Stimulated activated CD8-positive, alpha-beta memory T cell treated with anti-CD3 and anti-CD28 coated beads, Interleukin-7, amount 100 ng/mL, for 4 hours (primary cell): ENCODE results near the gene PFN3.

Source experiments
- DNase-seq, 2 donors: peaks; one replicate each; pipeline ENCODE4 v3.0.0-alpha.2; 2020; ENCODE audit warnings: low read depth in 2 of 2

Gene PFN3

GRCh38 chr5:177399997-177400868 is at the start of gene PFN3:
PFN3 (minus strand) TSS chr5:177400661; CDS start chr5:177400576, 85 bp downstream.
- DNase-seq, result no peak

GRCh38 chr5:177449140-177450061 is 48.9 kb upstream of the PFN3 start:
- DNase-seq, result no peak

- no peak for DNase-seq
These were observed 47.9 kb upstream of the PFN3 start for GRCh38 chr5:177448244-177448950.

GRCh38 chr5:177447611-177448243 is 47.3 kb upstream of the PFN3 start:
- DNase-seq, result no peak

- peak in 1 of 2 donors; percentile 64 for DNase-seq
These were observed 46.7 kb upstream of the PFN3 start for GRCh38 chr5:177447066-177447610.

DNA sequence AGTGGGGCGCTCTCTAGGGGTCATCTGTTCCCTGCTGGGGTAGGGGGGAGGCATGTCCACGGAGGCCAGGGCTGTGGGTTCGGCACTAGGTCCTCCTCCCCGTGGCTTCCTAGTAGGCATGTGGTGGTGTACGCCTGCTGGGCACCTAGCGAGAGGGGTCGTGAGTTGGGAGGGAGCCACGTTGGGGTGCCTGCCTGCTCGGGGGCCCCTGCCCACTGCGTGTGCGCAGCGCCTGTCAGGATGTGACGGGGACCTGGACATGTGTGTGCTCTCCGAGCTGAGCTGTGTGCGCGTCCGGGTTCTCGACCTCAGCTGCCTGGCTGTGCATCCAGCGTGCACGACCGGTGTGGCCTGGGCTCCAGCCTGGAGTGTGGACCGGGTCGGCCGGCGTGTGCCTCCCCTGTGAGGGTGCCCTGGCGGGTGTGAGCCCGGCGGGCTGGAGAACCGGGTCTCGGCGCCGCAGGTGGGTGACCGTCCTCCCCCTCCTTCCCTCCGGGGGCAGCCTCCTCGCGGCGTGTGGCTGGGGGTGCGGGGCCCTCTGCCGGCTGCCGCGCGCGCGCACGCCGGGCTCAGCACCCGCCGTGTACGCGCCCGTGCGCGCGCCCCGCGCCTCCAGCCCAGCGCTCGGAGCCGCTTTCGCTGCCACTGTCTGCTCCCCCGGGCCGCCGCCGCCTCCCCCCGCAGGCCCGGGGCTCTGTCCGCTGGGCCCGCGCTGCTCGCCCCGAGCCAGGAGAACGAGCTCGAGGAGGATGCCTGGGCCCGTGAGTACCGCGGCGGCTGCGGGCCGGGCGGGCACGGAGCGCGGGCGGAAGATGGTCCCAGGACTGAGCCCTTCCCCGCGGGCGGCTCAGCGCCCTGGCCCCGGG is 46.0 kb upstream of the PFN3 start, which contains the start of gene PRR7:
PRR7 (plus strand) TSS at position 615 of the 866 bp plus-strand sequence. CDS start 8,254 bp downstream, outside the sequence.
- DNase-seq, result peak; percentile 26 to 77

DNA sequence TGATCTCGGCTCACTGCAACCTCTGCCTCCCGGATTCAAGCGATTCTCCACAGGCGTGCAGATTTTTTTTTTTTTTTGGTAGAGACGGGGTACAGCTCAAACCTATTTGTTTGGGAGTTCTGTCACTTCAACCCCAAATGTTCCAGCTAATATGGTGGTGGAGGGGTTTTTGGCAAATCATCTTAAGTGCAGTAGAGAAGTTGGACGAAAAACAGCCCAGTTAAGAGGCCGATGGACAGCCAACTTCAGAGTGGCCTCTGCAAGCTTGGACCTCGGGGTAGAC is 45.4 kb upstream of the PFN3 start:
- no peak for DNase-seq

DNA sequence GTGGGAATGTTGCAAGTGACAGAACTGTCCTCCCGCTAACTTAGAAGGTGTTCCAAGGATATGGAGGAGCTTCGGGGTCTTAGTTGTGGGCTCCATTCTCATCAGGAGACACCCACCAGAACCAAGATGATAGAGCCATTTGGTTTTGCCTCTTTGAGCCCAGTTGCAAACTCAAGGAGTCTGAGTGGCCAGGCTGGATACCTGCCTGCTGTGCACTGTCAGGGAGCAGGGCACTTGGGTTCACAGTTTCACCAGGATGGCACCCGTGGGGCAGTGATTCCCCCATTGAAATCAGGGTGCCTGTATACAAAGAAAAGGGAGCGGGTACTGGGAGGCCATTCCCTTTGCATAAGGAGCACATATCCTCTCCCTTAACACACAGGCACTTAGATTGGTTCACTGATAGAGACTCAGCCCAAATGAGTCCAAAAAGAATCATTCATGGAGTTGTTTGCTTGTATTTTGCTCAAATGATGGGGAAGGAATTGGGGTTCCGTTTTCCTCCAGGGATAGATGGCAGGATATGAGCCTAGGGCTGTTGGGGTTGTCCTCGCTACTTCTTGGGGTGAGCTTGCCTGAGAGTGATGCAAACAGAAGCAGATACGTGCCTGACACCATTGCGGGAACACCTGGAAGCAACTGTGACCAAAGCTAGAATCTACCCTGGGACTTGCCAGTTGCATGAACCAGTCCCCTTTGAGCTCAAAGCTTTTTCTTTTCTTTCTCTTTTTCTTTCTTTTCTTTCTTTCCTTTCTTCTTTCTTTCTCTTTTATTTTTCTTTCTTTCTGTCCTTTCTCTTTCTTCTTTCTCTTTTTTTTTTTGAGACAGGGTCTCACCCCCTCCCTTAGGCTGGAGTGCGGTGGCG is 44.8 kb upstream of the PFN3 start:
- DNase-seq, result no peak

DNA sequence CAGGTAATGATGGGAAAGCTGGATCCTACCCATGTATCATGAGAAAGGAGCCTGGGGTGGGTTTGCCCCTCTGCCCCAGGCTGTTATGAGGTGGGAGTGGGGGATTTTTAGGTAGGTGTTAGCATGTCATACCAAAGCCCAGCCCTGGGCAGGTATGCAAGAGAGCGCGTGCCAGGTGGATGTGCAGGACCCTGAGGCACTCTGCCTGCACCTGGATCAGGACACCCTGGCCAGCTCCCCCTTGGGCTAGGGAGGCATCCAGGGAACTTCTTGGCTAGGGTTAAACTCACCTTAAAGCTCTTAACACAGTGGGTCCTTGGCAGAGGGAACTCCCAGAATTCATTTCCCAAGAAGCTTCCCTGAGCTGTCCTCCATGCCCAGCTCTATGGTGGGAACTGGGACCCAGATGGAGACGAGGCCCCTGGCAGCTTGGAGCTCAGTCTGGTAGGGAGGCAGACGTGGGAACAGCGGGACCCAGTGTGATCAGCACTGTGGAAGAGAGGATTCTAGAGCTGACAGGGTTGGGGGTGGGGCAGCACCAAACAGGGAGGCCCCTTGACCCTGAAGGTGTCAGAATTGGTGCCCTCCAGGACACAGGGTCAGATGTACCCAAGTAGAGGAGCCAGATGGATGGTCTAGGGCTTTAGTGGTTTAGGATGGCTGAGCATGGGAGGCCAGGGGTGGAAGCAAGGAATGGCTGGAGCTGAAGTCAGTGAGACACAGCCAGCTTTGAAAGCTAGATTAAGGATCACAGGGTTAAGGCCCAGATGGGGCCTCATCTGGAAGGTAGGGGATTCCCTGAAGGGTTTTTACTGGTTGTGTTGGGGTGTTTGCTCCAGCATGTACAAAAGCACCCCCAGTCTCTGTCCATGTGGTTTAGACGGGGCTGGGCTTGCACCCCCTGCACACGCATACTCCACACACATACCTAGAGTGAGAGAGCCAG is 43.9 kb upstream of the PFN3 start:
- no peak for DNase-seq

DNA sequence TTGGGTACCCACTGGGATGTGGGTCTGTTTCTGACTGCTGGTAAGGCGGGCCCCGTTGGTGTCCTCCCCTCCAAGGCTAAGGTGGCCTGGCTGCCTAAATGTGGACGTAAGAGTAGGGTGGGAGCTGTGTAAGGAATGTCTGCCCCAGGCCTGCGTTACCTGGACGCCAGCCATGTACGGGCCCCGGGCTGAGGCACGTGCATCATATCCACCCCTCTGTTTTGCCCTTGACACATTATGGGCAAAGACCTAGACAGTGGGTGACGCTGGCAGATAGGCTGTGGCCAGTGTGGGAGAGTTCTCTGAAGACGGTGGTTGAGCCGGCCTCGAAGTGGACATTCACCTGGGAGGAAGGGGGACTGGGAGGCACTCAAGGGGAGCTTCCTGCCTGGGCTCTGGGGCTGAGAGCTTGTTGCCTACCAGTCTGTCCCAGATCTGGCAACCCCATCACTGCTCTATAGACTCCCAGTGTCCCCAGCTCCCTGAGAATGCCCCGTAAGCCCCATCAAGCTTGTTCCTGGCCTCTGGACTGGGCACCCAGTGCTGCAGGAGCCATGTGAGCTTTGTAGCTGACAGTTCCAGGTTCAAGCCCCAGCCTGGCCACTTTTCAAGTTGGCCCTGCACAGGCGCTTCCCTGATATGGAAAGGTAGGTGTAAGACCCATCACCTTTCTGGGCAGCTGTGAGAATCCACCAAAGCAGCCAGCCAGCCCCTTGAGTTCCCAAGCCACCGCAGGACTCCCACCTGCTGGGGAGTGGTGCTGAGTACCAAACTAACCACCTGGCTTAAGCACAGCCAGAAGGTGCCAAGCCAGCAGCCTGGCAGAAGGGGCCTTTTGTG is 42.9 kb upstream of the PFN3 start:
- no peak for DNase-seq

- DNase-seq, result no peak
These were observed 41.8 kb upstream of the PFN3 start for GRCh38 chr5:177442066-177442826.

DNA sequence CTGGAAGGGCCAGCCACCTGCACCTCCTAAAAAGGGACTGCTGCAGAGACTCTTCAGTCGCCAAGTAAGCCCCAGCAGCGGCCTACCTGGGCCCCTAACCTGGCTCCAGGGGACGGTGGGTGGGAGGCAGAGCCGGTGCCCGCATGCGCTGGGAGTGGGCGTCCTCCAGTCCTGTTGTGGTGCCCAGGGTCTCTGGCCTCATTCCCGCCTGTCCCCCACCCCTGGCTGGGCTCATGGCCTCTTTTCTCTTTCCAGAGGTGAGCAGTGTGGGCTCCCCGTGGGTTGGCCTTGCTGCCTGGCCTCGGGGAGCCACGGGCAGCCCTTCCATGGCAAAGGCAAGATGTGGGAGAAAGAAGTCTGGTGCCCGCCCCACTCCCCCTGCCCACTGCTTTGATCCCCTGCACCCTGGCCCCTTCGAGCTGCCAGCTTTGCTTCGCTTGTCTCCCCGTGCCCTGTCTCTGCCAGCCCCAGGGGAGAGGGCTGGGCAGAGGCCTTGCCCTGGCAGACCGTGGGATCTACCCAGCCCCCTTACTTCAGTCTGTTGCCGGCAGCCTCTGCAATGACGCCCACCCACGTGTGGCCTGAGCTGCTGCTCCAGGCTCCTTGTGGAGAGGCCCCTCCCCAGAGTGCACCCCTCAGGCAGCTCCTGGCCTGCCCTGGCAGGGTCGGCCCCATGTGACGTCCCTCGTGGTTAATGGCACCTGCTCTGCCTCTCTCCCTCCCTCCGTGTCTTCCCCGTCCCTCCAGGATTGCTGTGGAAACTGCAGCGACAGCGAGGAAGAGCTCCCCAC is 40.7 kb upstream of the PFN3 start:
- no peak for DNase-seq

DNA sequence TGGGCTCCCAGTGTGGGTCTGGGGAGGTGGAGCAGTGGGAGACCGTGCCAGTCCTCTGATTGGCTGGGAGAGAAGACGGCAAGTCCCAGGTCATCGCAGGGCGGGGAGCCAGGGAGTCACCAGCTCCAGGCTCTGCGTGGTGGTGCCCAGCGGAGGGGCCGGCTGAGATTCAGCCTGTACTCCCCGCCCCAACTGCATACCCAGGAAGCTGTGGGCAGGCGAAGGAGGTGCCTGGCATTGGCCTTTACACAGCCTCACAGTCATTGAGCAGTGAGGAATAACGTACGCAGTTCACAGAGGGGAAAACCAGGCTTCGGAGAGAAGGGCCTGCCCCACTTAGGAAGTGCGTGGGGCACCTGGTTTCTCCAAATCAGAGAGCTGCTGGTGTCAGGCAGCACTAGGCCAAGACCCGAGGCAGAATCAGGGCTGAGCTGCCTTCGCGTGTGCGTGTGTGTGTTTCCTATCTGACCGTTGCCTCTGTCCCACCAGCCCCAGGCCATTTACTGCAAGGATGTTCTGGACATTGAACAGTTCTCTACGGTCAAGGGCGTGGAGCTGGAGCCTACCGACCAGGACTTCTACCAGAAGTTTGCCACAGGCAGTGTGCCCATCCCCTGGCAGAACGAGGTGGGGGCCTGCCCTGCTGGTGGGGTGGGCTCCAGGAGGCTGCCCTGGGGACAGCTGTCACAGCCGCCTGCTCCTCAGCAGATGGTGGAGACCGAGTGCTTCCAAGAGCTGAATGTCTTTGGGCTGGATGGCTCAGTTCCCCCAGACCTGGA is 39.9 kb upstream of the PFN3 start:
- no peak for DNase-seq

GRCh38 chr5:177439518-177440053 is 39.1 kb upstream of the PFN3 start:
- DNase-seq, result no peak

- DNase-seq, result no peak
These were observed 38.0 kb upstream of the PFN3 start for GRCh38 chr5:177438468-177438867.
